HepG2 (cell line): Measurements from ENCODE around the gene CAB39. TPM values are rescaled to one million over a fixed set of nuclear protein-coding genes. Genes with fewer than 3 reads are reported as not detected.

Experiments used
- AFF4 ChIP-seq: sonication (generic); formaldehyde crosslinking; IDR thresholded peaks from 2 replicates; pipeline ENCODE4 v1.4.0; 2020; ENCODE audit warnings: missing genetic modification reagents
- BCL3 ChIP-seq: sonication (generic); formaldehyde crosslinking; IDR thresholded peaks from 2 replicates; pipeline ENCODE4 v1.5.1; 2020; ENCODE audit warnings: mild to moderate bottlenecking, missing genetic modification reagents, moderate library complexity
- HOMEZ ChIP-seq: IDR thresholded peaks from 2 replicates; pipeline ENCODE4 v1.6.1; 2016; ENCODE audit warnings: low read depth
- MLX ChIP-seq: IDR thresholded peaks from 2 replicates; pipeline ENCODE4 v1.6.1; 2016
- RBM22 ChIP-seq: fragments of 200-400 bp; formaldehyde crosslinking; optimal IDR thresholded peaks from 2 replicates; pipeline ENCODE3; 2017; ENCODE audit warnings: mild to moderate bottlenecking, low read length, moderate library complexity
- ZMYM3 ChIP-seq: sonication (generic); formaldehyde crosslinking; IDR thresholded peaks from 2 replicates; pipeline ENCODE4 v1.5.1; 2020; ENCODE audit warnings: mild to moderate bottlenecking, missing genetic modification reagents
- ZNF432 ChIP-seq: sonication (generic); formaldehyde crosslinking; IDR thresholded peaks from 2 replicates; pipeline ENCODE4 v1.5.0; 2020; ENCODE audit warnings: missing genetic modification reagents, mild to moderate bottlenecking, borderline replicate concordance
- ZNF614 ChIP-seq: IDR thresholded peaks from 2 replicates; pipeline ENCODE4 v1.6.1; 2018; ENCODE audit warnings: missing biosample characterization, missing genetic modification reagents, inconsistent platforms, borderline replicate concordance
- polyA plus RNA-seq, 8 experiments: library from polyadenylated mRNA; depleted of rRNA in 3 of 8; stranded (reverse) in 7 of 8; unstranded in 1 of 8; fragments of >200 nt; fragmentation: Illumina TruSeq in 4 of 8; extraction: Trizol in 4 of 8; gene quantifications; 2 replicates each; pipeline versions ENCODE4 v1.2.1 to v1.2.3, GENCODE V29; 2011 to 2016; ENCODE audit warnings: low read depth in 4 of 8, missing spikeins in 1 of 8, mixed read lengths in 1 of 8; ENCODE audit not compliant: insufficient read depth in 1 of 8
- total RNA-seq, 5 experiments: library from RNA; depleted of rRNA; stranded (reverse); fragments of >200 nt; fragmentation: Illumina TruSeq; extraction: Trizol; gene quantifications; 2 replicates each; pipeline ENCODE4 v1.2.3, GENCODE V29; 2016; ENCODE audit warnings: low read depth in 1 of 5

The CAB39 gene
- total and polyA plus RNA-seq, 2 of the 13 experiments (the other 11 are each of a cell fraction or from before 2014, with no cell fraction given), result 19.3 to 45.3 TPM

- peak; percentile 20 for TF ChIP-seq RBM22
- TF ChIP-seq MLX (CRISPR knock-in tag), result no peak
- TF ChIP-seq ZNF432 (CRISPR knock-in tag), result no peak
- no peak for TF ChIP-seq BCL3
- TF ChIP-seq AFF4 (CRISPR knock-in tag), result no peak
- no peak for TF ChIP-seq ZMYM3
- no peak for TF ChIP-seq ZNF614 (CRISPR knock-in tag)
- no peak for TF ChIP-seq HOMEZ (CRISPR knock-in tag)
- TF ChIP-seq, all 625 proteins: peak for 3
Observed at GRCh38 chr2:230794497-230794896, 81.9 kb downstream of the CAB39 start (continued).
